ENCODE data around the gene CACNB1.

Gene CACNB1

GRCh38 chr17:39200070-39200879, 2.8 kb upstream of the CACNB1 start, which contains the start of gene RPL19:
Gene RPL19 (plus strand): TSS chr17:39200283. CDS start chr17:39200345, 62 bp downstream.
- peak; percentile 83 for DNase-seq

- DNase-seq, result peak; percentile 95
These were observed 2.3 kb upstream of the CACNB1 start for GRCh38 chr17:39199820-39200069.

GRCh38 chr17:39198186-39198566, 707 bp upstream of the CACNB1 start:
- no peak for DNase-seq

GRCh38 chr17:39196808-39197291, 619 bp downstream of the CACNB1 start:
- peak; percentile 45 for DNase-seq

- DNase-seq, result no peak
These were observed 1.1 kb downstream of the CACNB1 start for GRCh38 chr17:39196241-39196807.

- DNase-seq, result no peak
These were observed 1.8 kb downstream of the CACNB1 start for GRCh38 chr17:39195568-39196160.

GRCh38 chr17:39194985-39195524, 2.4 kb downstream of the CACNB1 start:
- DNase-seq, result no peak

- DNase-seq, result no peak
These were observed 3.1 kb downstream of the CACNB1 start for GRCh38 chr17:39194089-39194984.

GRCh38 chr17:39193346-39193745, 4.1 kb downstream of the CACNB1 start:
- DNase-seq, result no peak

- DNase-seq, result no peak
These were observed 4.6 kb downstream of the CACNB1 start for GRCh38 chr17:39192901-39193300.

GRCh38 chr17:39191750-39192510, 5.5 kb downstream of the CACNB1 start:
- DNase-seq, result no peak

- DNase-seq, result no peak
These were observed 10.2 kb downstream of the CACNB1 start for GRCh38 chr17:39187152-39187830.

GRCh38 chr17:39186481-39187002, 10.9 kb downstream of the CACNB1 start:
- DNase-seq, result no peak

- DNase-seq, result no peak
These were observed 13.7 kb downstream of the CACNB1 start for GRCh38 chr17:39183720-39184119.

- DNase-seq, result no peak
These were observed 14.4 kb downstream of the CACNB1 start for GRCh38 chr17:39183045-39183444.

GRCh38 chr17:39181303-39181702, 16.2 kb downstream of the CACNB1 start:
- no peak for DNase-seq

GRCh38 chr17:39178536-39178935, 18.9 kb downstream of the CACNB1 start:
- DNase-seq, result no peak

- no peak for DNase-seq
These were observed 20.2 kb downstream of the CACNB1 start for GRCh38 chr17:39177256-39177655.

- no peak for DNase-seq
These were observed 21.8 kb downstream of the CACNB1 start for GRCh38 chr17:39175695-39176093.

GRCh38 chr17:39174920-39175694, 22.4 kb downstream of the CACNB1 start:
- peak; percentile 40 for DNase-seq

Measured in NCI-H345 (cell line).